Colonic mucosa (tissue), 4 donors: ENCODE results near the gene CETP. TPM values are rescaled to one million over a fixed set of nuclear protein-coding genes. Genes with fewer than 3 reads are reported as not detected.

ENCODE experiments used
- DNase-seq: peaks from one replicate; pipeline ENCODE4 v3.0.0-alpha.2; 2020
- H3K27ac ChIP-seq: fragments of 200-600 bp; one replicate; pipeline ENCODE4 v1.8.0; 2021
- H3K27me3 ChIP-seq: fragments of 200-600 bp; one replicate; pipeline ENCODE4 v1.8.0; 2021
- H3K36me3 ChIP-seq: fragments of 200-600 bp; one replicate; pipeline ENCODE4 v1.8.0; 2021
- H3K4me1 ChIP-seq: fragments of 200-600 bp; one replicate; pipeline ENCODE4 v1.8.0; 2021; ENCODE audit warnings: mild to moderate bottlenecking
- H3K4me3 ChIP-seq: fragments of 200-600 bp; one replicate; pipeline ENCODE4 v1.8.0; 2021
- H3K9ac ChIP-seq, 2 donors: one replicate each; pipeline ENCODE4 v1.7.0; 2013; ENCODE audit warnings: control low read depth in 2 of 2, low read depth in 2 of 2, low read length in 2 of 2
- H3K9me3 ChIP-seq: fragments of 200-600 bp; one replicate; pipeline ENCODE4 v1.8.0; 2021
- intact Hi-C: fragments of 100-400 bp; cut with DNase I; formaldehyde crosslinking; loops from one replicate; pipeline ENCODE4 v1.14.1; 2022
- total RNA-seq, 2 donors: library from RNA; stranded (reverse); fragmentation: NEBNext Ultra II Directional in 1 of 2; extraction: Animal tissue kit (Norgen Biotek cat#: 25700) in 1 of 2; gene quantifications; one replicate each; pipeline ENCODE4 v1.2.1, GENCODE V29; 2021
- TF ChIP-seq, protein P1 (sequence below): fragments of 200-600 bp; IDR thresholded peaks from one replicate; pipeline ENCODE4 v1.8.0; 2022; ENCODE audit warnings: antibody characterized with exemption, mild to moderate bottlenecking
- donor health status: healthy.
- donor health status: DM: no; HTN: no; CAD: no.
- donor health status: DM: no; HTN: no; CAD: no.

The CETP gene
- total RNA-seq, 2 donors from 2014 or later = not detected

DNA sequence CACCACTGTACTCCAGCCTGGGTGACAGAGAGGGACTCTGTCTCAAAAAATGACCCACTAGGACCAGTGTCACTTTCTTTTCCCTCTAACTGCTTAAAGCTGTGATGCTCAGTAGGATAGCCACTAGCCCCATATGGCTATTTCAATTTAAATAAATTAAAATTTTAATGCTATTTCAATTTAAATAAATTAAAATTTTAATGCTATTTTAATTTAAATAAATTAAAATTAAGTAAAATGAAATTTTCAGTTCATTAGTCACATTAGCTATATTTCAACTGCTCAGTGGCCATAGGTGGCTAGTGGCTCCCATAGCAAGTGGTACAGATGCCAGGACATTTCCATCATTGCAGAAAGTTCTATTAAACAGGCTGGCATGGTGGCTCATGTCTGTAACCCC is 70.6 kb downstream of the CETP start:
- no peaks in the 10 kb centered on the region for H3K36me3 ChIP-seq
- TF ChIP-seq, protein P1, sequence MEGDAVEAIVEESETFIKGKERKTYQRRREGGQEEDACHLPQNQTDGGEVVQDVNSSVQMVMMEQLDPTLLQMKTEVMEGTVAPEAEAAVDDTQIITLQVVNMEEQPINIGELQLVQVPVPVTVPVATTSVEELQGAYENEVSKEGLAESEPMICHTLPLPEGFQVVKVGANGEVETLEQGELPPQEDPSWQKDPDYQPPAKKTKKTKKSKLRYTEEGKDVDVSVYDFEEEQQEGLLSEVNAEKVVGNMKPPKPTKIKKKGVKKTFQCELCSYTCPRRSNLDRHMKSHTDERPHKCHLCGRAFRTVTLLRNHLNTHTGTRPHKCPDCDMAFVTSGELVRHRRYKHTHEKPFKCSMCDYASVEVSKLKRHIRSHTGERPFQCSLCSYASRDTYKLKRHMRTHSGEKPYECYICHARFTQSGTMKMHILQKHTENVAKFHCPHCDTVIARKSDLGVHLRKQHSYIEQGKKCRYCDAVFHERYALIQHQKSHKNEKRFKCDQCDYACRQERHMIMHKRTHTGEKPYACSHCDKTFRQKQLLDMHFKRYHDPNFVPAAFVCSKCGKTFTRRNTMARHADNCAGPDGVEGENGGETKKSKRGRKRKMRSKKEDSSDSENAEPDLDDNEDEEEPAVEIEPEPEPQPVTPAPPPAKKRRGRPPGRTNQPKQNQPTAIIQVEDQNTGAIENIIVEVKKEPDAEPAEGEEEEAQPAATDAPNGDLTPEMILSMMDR = no peak
- no peak overlapping the region for H3K9ac ChIP-seq
- no peak for DNase-seq
- no peaks in the 10 kb centered on the region for H3K4me1 ChIP-seq
- intact Hi-C loops = loop anchor here (10.0 kb wide), 1 partner anchor 168 kb away; the partner anchor contains the start of gene SLC12A3
- no peaks in the 10 kb centered on the region for H3K9me3 ChIP-seq
- no peaks in the 10 kb centered on the region for H3K27me3 ChIP-seq
- no peak overlapping the region for H3K4me3 ChIP-seq
- H3K27ac ChIP-seq = no peak overlapping the region

DNA sequence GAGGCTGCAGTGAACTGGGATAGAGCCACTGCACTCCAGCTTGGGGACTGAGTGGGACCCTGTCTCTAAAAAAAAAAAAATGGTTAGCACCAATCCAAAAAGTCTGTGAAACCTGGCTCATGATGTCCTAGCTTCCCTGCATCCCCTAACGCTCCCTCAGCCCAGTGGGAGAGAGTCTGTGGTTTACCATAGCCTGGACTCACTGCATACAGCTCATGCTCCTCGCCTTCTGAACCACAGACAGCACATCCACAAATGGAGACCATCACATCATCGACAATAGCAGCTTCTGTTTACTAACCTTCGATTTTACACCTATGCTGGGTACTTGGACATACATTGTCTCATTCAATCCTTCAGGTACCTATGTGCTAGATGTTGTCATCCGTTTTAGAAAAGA is 71.2 kb downstream of the CETP start:
- Histone ChIP-seq H3K27me3 (no peaks in the 10 kb centered on the region), H3K9ac (no peak overlapping the region), H3K4me1 (no peaks in the 10 kb centered on the region), H3K9me3 (no peaks in the 10 kb centered on the region), H3K36me3 (no peaks in the 10 kb centered on the region), H3K4me3 (no peak overlapping the region), H3K27ac (no peak overlapping the region)
- TF ChIP-seq, protein P1 = no peak
- DNase-seq = no peak
- intact Hi-C loops = loop anchor here (10.0 kb wide), 1 partner anchor 168 kb away; the partner anchor contains the start of gene SLC12A3

Other genes starting within 250 kb of the CETP start
- gene NUP93, start 231.8 kb upstream of the CETP start, total RNA-seq = 10 to 100 TPM; 33.0 to 79.2 TPM
- not detected for gene SLC12A3, start 96.7 kb upstream of the CETP start, total RNA-seq
- 100 to 1,000 TPM; 130 to 194 TPM for gene HERPUD1, start 29.8 kb upstream of the CETP start, total RNA-seq
- 10 to 100 TPM; 78.1 to 79.7 TPM for gene NLRC5, start 27.6 kb downstream of the CETP start, total RNA-seq
- gene CPNE2, start 130.6 kb downstream of the CETP start, total RNA-seq = 10 to 100 TPM; 38.6 to 53.3 TPM
- 100 to 1,000 TPM in 1 of 2 donors, 10 to 100 TPM in 1; 80.9 to 108 TPM for gene PSME3IP1, start 224.1 kb downstream of the CETP start, total RNA-seq
- 10 to 100 TPM; 33.7 to 51.0 TPM for gene RSPRY1, start 224.4 kb downstream of the CETP start, total RNA-seq